SU-DHL-6 (cell line): Measurements from ENCODE around the gene PTPRN2.

Source experiments
- EZH2phosphoT487 ChIP-seq: fragments of 200-600 bp; sonication (generic), shearing (Covaris generic); conservative IDR thresholded peaks from 2 replicates; pipeline ENCODE4 v1.6.1; 2018; ENCODE audit warnings: mild to moderate bottlenecking, antibody characterized with exemption, low read length, moderate library complexity, mixed read lengths
- TF ChIP-seq, protein P1 (sequence below): fragments of 200-600 bp; sonication (generic); IDR thresholded peaks from one replicate; pipeline ENCODE4 v1.5.1; 2017; ENCODE audit warnings: antibody characterized with exemption, mild to moderate bottlenecking, low read length, moderate library complexity; ENCODE audit not compliant: insufficient read depth, poor library complexity, severe bottlenecking

DNA sequence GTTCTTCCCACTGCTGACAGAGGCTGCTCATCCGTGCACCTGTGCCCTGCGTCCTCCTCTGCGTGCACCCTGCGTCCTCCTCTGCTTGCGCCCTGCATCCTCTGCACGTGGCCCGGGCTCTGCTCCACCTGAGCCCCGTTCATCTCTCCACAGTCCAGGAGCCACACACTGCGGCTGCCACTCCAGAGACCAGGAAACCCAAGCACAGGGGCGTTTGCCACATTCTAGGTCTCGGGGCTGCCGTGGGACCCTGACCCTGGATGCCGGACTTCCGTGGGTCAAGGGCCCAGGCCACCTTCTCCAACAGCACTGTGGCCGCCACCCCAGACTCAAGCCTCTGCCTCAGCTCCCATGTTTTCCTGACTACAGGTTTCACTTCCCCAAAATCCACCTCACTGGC lies 460.4 kb downstream of the PTPRN2 start:
- TF ChIP-seq, protein P1, sequence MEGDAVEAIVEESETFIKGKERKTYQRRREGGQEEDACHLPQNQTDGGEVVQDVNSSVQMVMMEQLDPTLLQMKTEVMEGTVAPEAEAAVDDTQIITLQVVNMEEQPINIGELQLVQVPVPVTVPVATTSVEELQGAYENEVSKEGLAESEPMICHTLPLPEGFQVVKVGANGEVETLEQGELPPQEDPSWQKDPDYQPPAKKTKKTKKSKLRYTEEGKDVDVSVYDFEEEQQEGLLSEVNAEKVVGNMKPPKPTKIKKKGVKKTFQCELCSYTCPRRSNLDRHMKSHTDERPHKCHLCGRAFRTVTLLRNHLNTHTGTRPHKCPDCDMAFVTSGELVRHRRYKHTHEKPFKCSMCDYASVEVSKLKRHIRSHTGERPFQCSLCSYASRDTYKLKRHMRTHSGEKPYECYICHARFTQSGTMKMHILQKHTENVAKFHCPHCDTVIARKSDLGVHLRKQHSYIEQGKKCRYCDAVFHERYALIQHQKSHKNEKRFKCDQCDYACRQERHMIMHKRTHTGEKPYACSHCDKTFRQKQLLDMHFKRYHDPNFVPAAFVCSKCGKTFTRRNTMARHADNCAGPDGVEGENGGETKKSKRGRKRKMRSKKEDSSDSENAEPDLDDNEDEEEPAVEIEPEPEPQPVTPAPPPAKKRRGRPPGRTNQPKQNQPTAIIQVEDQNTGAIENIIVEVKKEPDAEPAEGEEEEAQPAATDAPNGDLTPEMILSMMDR: no peak
- TF ChIP-seq EZH2phosphoT487: no peak
